HG02938 (cell line): ENCODE results near the gene CHTOP.
"Not testable (repeated sequence)": the region's sequence is repeated elsewhere in the genome, so short reads cannot be mapped to it uniquely, and the experiment has no call there.

Source experiments
- ATAC-seq: cut with Tn5 transposase; IDR thresholded peaks from one replicate; pipeline ENCODE4 v1.9.1; 2021; ENCODE audit warnings: mild to moderate bottlenecking, moderate library complexity; ENCODE audit not compliant: unreplicated experiment

CHTOP gene

DNA sequence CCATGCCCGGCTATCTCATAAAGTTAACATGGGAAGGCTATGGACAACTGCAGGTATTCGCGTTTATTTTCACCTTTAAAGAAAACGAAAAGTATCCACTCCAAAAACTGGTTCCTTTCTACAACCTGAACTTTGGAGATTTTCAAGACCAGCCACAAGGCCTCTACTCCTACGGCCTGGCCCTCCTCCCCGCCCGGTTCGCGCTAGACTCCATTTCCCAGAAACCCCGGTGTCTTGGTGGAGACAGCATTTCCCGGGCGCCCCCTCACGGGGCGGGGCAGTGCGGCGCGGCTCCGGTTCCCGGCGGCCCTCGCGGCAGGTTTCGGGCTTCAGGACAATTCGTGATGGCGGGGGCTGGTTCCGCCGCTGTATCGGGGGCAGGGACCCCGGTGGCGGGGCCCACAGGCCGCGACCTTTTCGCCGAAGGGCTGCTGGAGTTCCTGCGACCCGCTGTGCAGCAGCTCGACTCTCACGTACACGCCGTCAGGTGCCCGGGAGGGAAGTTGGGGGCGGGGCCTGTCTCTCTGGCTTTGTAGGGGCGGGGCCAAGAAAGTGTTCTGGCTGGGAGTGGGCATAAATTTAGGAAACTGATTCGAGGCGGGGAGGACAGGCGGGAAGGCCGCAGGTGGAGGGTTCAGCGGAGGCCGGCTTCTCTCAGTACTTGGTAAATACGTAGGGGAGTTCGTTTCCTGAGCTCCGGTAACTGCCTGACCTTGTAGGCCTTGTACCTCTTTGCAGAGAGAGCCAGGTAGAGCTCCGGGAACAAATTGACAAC is 24.7 kb downstream of the CHTOP start, which contains the start of gene SNAPIN:
TSS of gene SNAPIN (plus strand) at position 304 of the 775 bp plus-strand sequence. CDS start at position 345, 41 bp downstream.
- ATAC-seq: peak; percentile 92

DNA sequence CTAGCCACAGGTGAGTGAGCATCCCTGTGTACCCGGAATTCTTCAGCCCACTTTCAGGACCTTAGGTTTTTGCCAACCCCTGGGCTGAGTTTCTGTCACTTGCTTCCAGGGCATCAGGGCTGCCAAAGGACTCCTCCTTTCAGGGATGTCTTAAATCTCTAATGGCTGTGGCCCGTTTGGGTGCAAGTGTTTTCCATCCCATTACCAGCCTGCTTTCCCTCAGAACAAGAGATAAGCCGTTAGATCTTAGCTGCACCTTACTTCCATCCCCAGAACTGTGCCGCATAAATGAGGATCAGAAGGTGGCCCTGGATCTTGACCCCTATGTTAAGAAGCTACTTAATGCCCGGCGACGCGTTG is 25.3 kb downstream of the CHTOP start:
- ATAC-seq: no peak

DNA sequence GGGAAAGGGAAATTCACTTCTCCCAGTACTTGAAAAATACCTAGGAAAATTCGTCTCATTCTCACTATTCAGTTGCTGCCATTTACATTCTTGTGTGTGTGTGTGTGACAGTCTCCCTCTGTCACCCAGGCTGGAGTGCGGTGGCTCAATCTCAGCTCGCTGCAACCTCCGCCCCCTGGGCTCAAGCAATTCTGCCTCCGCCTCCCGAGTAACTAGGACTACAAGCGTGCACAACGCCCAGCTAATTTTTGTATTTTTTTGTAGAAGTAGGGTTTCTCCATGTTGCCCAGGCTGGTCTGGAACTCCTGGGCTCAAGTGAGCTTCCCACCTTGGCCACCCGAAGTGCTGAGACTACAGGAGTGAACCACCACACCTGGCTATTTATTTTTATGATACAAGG is 25.8 kb downstream of the CHTOP start:
- no peak for ATAC-seq

DNA sequence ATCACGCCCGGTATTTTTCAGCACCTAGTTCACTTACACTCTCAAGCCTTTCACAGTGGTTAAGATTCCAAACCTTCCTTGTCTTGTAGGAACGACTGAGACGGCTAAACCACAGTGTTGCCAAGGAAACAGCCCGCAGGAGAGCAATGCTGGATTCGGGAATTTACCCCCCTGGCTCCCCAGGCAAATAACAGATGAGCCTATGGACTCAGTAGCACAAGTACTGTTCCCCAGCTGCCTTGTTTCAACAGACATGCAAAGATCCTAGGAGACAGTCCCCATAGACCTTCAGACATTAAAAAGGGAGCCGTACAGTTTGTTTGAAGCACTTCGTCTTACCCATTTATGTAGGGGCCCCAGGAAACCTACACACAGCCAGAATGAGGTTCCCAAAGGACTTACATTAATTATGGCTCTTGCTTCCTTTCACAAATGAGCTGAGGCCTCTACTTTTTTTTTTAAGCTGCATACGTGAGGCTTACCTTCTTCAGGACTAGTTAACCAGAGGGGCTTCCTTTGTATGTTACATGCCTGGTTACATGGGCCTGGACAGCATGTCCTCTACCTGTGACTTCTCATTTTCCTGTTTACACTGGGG is 27.3 kb downstream of the CHTOP start:
- no peak for ATAC-seq

DNA sequence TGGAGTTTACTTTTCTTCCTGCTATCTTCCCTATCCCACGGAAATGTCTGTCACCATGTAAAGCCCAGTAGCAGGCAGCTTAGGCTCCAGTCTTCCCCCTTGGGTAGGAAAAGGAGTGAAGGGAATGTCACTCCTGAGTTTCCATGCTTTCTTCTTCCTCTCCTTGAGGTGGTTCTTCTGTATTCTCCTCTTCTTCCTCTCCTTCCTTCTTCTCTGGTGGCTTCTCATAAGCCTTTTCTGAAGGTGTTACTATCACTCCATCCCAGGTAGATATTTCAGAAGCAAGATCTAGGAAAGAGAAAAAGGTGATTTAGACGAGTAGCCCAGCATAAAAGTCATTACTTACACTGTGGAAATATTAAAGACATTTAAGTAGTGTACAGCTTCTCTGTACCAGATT is 28.4 kb downstream of the CHTOP start:
- no peak for ATAC-seq

DNA sequence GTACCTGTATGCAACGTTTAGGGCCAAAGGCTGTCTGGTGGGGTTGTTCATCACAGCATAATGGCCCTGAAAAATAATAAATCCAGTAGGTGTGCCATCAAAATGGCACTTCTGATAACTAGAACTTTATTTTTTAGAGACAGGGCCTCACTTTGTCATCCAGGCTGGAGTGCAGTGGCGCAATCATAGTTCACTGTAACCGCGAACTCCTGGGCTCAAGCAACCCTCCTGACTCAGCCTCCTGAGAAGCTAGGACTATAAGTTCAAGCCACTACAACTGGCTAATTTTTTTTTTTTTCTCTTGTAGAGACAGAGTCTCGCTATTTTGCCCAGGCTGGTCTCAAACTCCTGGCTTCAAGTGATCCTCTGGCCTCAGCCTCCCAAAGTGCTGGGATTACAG is 29.3 kb downstream of the CHTOP start:
- no peak for ATAC-seq

DNA sequence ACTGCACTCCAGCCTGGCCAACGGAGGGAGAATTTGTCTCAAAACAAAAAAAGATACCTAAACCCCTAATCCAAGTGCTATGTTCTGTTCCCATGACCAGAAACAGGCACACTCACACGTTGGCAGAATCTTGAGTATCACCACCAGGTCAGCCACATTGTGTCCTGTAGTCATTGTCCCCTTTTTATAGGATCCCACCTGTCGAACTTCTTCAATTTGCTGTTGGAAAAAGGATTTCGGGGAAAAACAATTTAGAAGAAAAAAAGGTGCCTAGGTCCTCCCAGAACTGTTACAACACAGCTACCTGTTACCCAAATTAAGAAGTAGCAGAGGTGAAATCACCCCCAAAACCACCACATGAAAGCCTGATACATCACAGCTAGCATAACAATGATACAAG is 33.6 kb downstream of the CHTOP start:
- ATAC-seq: no peak

DNA sequence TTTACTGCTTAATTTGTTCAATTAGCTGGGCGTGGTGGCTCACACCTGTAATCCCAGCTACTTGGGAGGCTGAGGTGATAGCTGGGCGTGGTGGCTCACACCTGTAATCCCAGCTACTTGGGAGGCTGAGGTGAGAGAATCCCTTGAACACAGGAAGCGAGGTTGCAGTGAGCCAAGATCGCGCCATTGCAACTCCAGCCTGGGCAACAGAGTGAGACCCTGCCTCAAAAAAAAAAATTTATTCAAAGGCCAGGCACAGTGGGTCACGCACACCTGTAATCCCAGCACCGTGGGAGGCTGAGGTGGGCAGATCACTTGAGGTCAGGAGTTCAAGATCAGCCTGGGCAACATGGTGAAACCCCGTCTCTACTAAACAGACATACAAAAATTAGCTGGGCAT is 34.8 kb downstream of the CHTOP start:
- not testable (repeated sequence) for ATAC-seq

DNA sequence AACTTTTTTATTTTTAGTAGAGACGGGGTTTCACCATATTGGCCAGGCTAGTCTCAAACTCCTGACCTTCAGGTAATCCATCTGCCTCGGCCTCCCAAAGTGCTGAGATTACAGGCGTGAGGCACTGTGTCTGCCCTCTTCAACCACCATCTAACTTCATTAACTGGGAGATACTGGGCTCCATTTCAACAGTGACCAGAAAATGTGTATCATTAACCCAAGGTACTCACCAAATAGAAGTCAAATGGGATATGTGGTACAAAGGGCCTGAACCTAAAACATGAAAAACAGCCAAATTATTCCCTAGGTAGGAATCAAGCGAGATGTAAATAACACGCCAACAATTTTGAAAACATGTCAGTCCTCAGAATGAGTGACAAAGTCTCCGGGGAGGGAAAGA is 35.7 kb downstream of the CHTOP start:
- no peak for ATAC-seq

DNA sequence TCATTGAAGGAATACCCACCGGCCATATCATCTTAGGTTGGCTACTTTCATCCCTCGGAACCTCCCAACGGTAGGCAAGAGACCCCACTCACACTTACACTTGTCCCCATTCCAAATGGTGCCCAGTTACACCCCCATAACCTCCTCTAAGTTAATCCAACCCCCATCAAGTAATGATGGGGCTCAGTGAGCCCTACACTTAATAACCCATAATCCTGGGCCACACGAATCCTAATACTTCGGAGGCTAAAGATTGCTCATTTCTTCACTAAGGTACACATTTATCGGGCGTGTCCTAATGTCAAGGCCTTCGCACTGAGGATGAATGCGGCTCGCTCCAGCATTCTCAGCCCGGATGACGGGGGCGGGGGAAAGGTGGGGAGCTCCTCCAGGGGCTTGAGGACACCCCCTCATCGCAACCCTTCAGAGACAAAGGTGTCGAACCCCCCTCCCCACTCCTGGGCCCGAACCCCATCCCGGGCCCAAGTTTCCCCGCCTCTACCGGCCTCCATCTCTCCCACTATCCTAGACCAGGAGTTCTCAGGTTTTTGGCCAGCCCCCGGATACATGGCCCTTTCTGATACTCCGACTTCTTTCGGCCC is 36.5 kb downstream of the CHTOP start:
- ATAC-seq: peak; percentile 7

DNA sequence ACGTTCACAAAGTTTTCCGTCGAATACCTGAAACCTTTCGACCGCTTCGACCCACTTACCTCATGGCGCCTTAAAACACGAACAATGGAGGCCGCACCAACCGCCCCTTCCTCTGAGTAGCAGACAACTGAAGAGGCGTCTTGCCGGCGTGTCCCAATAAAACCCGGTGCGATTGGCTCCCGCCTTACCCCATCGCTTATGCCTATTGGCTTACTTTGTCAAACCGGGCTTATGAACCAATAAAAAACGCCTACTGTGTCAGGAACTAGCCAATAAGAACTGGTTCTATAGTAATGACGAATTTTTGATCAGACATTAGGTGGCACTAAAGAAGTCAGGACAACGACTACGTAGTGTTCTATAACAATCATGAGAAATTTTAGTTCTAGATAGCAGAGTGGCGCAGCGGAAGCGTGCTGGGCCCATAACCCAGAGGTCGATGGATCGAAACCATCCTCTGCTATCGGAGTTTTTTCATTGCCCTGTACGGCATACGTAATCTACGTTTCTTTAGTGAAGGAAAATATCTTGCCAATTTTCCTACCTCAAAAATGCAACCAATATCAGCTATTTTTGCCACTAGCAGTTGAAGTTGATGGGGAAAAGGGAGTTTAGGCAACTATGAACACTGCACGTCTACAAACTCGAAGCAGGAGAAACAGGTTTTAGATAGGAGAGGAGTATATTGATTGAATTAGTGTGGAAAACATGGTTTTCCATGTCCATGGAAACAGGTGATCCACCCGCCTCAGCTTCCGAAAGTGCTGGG is 37.2 kb downstream of the CHTOP start, which contains the start of gene ILF2:
TSS of gene ILF2 (minus strand) at position 135 of the 769 bp plus-strand sequence. CDS start at position 64, 71 bp downstream.
- peak; percentile 92 for ATAC-seq

DNA sequence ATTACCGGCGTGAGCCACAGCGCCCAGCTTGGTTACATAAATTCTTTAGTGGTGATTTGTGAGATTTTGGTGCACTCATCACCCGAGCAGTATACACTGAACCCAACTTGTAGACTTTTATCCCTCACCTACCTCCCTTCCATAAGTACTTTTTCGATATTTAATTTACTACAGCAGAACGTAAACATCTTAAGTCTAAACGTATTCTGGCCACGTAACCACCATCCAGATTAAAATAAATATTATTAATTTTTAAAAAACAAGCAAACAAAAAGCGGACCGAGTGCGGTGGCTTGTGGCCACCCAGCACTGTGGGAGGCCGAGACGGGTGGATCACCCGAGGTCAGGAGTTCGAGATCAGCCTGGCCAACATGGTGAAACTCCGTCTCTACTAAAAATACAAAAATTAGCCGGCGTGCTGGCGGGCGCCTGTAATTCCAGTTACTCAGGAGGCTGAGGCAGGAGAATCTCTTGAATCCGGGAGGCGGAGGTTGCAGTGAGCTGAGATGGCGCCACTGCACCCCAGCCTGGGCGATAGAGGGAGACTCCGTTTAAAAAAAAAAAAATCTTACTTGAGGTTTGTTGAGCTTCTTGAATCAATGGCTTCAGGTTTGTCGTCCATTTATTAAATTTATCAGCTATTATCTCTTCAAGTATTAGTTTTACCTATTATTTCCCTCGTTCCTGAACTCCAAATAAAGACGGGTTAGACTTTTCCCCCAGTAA is 37.9 kb downstream of the CHTOP start:
- peak; percentile 6 for ATAC-seq

DNA sequence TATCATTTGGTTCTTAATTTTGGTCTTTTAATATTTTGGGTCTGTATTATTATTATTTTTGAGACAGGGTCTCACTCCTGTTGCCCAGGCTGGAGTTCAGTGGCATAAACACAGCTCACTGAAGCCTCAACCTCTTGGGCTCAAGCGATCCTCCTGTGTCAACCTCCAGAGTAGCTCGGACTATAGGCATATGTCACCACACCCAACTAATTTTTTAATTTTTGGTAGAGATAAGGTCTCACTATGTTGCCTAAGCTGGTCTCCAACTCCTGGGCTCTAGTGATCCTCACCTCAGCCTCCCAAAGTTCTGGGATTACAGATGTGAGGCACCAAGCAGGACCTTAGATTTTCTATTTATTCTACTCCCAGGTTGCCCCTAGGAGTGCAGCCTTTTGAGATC is 39.6 kb downstream of the CHTOP start:
- ATAC-seq: no peak

DNA sequence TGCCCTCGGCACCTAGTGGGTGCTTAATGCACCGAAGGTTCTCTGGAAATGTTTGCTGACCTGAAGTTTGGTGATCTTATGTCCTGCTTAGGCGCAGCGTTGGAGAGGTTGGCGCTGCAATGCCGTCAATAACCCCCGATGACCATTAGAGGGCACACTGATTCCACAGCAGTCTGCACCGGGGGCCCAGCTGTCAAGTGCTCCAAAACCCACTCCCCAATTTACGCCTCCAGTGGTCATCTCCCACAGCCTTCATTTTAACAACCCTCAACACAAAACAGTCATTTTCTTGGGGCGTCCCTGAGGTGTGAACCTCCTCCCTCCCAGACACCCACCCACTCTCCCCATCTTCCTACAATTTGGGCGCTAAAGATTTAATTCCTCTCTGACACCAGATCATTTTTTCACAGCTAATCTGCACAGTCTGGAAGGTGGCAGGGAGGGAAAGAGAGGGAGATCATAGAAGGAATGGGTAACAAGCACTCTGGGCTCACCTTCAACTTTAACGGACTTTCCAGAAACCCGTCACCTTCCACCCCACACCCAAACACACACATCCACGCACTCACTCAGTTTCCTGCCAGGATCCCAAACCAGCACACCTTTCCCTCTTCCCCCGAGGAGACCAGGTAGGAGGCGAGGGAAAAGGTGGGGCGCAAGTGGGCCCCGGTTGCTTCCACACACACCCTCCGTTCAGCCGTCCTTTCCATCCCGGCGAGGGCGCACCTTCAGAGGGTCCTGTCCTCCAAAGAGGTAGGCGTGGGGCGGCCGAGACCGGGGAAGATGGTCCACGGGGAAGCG is 44.1 kb downstream of the CHTOP start:
- ATAC-seq: no peak

DNA sequence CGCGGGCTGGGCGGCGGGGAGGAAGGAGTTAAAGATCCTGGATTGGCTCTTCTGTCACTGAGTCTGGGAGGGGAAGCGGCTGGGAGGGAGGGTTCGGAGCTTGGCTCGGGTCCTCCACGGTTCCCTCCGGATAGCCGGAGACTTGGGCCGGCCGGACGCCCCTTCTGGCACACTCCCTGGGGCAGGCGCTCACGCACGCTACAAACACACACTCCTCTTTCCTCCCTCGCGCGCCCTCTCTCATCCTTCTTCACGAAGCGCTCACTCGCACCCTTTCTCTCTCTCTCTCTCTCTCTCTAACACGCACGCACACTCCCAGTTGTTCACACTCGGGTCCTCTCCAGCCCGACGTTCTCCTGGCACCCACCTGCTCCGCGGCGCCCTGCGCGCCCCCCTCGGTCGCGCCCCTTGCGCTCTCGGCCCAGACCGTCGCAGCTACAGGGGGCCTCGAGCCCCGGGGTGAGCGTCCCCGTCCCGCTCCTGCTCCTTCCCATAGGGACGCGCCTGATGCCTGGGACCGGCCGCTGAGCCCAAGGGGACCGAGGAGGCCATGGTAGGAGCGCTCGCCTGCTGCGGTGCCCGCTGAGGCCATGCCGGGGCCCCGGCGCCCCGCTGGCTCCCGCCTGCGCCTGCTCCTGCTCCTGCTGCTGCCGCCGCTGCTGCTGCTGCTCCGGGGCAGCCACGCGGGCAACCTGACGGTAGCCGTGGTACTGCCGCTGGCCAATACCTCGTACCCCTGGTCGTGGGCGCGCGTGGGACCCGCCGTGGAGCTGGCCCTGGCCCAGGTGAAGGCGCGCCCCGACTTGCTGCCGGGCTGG is 44.9 kb downstream of the CHTOP start, which contains the start of gene NPR1:
TSS of gene NPR1 (plus strand) at position 170 of the 818 bp plus-strand sequence. CDS start at position 591, 421 bp downstream.
- ATAC-seq: no peak

DNA sequence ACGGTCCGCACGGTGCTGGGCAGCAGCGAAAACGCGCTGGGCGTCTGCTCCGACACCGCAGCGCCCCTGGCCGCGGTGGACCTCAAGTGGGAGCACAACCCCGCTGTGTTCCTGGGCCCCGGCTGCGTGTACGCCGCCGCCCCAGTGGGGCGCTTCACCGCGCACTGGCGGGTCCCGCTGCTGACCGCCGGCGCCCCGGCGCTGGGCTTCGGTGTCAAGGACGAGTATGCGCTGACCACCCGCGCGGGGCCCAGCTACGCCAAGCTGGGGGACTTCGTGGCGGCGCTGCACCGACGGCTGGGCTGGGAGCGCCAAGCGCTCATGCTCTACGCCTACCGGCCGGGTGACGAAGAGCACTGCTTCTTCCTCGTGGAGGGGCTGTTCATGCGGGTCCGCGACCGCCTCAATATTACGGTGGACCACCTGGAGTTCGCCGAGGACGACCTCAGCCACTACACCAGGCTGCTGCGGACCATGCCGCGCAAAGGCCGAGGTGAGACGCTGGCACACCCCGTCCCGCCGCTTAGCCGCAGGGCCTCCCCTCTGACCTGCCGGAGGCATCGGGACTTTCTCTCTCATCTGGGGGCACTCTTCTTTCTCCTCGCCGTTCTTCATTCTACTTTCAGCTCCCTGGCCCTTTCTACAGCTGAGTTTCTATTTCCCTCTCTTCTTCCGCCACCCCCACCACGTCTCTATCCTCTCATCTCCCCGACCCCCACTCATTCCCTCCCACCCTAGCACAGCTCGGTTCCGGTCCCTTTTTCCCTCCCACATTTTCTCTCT is 45.7 kb downstream of the CHTOP start:
- no peak for ATAC-seq

DNA sequence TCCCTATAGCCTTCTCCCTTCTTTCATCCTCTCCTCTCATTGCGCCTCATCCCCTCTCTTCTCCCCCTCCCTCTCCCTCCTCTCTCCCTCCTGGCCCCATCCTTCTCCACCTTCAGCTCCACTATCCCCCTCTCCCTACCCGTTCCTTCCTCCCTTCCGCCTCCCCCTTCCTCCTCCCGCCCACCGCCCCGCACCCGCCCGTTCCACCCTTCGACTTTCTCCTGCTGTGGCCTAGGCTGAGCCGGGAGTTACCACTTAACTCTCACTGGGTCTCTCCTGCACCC is 46.2 kb downstream of the CHTOP start:
- ATAC-seq: no peak

DNA sequence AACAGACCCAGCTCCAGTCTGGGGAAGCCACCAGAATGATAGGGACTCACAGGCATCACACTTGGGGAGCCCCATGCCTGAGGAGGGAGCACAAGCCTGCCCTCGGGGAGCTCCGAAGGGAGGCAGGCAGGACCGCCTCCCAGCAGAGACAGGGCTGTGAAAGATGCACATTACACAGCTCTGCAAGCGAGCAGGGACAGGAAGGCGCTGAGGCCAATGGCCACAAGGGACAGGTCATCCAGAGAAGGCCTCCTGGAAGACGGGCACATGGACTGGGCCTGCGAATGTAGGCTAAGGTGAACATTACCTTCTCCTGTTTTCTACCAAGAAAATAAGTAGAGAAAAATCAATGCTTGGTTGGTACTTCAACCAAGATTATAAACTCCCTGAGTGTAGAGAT is 48.9 kb downstream of the CHTOP start:
- ATAC-seq: no peak
